IMR-90 (cell line): ENCODE data around the gene SYT2. TPM values are rescaled to one million over a fixed set of nuclear protein-coding genes. Genes with fewer than 3 reads are reported as not detected.

Experiments
- ATAC-seq: fragments of 200-7000 bp; cut with Tn5 transposase; 2 replicates; pipeline ENCODE4 v1.9.1; 2020; ENCODE audit warnings: low read depth, mild to moderate bottlenecking, moderate library complexity
- BruUV-seq: library from RNA; stranded (reverse); fragments of 400-500 nt; replicated peaks from 2 replicates; lab custom pipeline; 2021; lab: Mats Ljungman, UMichigan
- CTCF ChIA-PET: fragments of 300-600 bp; formaldehyde crosslinking; extraction: SDS; loops from one replicate; lab custom pipeline; 2021; ENCODE audit warnings: antibody characterized with exemption; lab: Yijun Ruan, JAX
- POLR2A ChIA-PET: fragments of 300-600 bp; sonication (Branson Sonifier 250); formaldehyde crosslinking; loops from one replicate; lab custom pipeline; 2022; ENCODE audit warnings: antibody characterized with exemption; ENCODE audit not compliant: unreplicated experiment; lab: Charles Lee
- DNase-seq: peaks from one replicate; pipeline ENCODE4 v3.0.0; 2013
- H2AFZ ChIP-seq: replicated peaks from 2 replicates; pipeline ENCODE3; 2013; ENCODE audit warnings: low read length, mild to moderate bottlenecking; ENCODE audit not compliant: poor library complexity
- H2AK5ac ChIP-seq: 2 replicates; pipeline ENCODE4 v1.6.1; 2013; ENCODE audit warnings: low read depth, low read length, inconsistent platforms
- H2AK9ac ChIP-seq: replicated peaks from 2 replicates; pipeline ENCODE3; 2013; ENCODE audit warnings: mild to moderate bottlenecking, low read depth, low read length, moderate library complexity; ENCODE audit not compliant: poor library complexity
- H2BK120ac ChIP-seq: 2 replicates; pipeline ENCODE4 v1.6.1; 2013; ENCODE audit warnings: low read depth, low read length, inconsistent platforms
- H2BK15ac ChIP-seq: 3 replicates; pipeline ENCODE4 v1.6.1; 2013; ENCODE audit warnings: low read depth, low read length, inconsistent platforms
- H2BK20ac ChIP-seq: 2 replicates; pipeline ENCODE4 v1.6.1; 2013; ENCODE audit warnings: low read depth, mild to moderate bottlenecking, inconsistent platforms, low read length, moderate library complexity
- H2BK5ac ChIP-seq: 2 replicates; pipeline ENCODE4 v1.6.1; 2013; ENCODE audit warnings: mild to moderate bottlenecking, low read depth, low read length, inconsistent platforms; ENCODE audit not compliant: poor library complexity, severe bottlenecking
- H3K14ac ChIP-seq: replicated peaks from 2 replicates; pipeline ENCODE4 v1.6.1; 2013; ENCODE audit warnings: low read depth, low read length, inconsistent platforms
- H3K18ac ChIP-seq: 2 replicates; pipeline ENCODE4 v1.6.1; 2013; ENCODE audit warnings: low read depth, low read length, control low read depth
- H3K23ac ChIP-seq: 2 replicates; pipeline ENCODE4 v1.6.1; 2013; ENCODE audit warnings: low read depth, low read length, inconsistent platforms
- H3K27ac ChIP-seq: 2 replicates; pipeline ENCODE4 v1.5.1; 2013; ENCODE audit warnings: mild to moderate bottlenecking, control low read depth, low read length; ENCODE audit not compliant: insufficient read depth
- H3K27me3 ChIP-seq: 2 replicates; pipeline ENCODE4 v1.6.1; 2013; ENCODE audit warnings: low read length; ENCODE audit not compliant: control insufficient read depth, insufficient read depth
- H3K36me3 ChIP-seq: 2 replicates; pipeline ENCODE4 v1.6.1; 2013; ENCODE audit warnings: low read length, mixed read lengths; ENCODE audit not compliant: control insufficient read depth, insufficient read depth
- H3K4ac ChIP-seq: 2 replicates; pipeline ENCODE4 v1.6.1; 2013; ENCODE audit warnings: low read depth, low read length, inconsistent platforms
- H3K4me1 ChIP-seq: 2 replicates; pipeline ENCODE4 v1.6.1; 2013; ENCODE audit warnings: low read length, mixed read lengths; ENCODE audit not compliant: control insufficient read depth, insufficient read depth
- H3K4me2 ChIP-seq: 2 replicates; pipeline ENCODE4 v1.6.1; 2013; ENCODE audit warnings: low read depth, mild to moderate bottlenecking, control low read depth, low read length, moderate library complexity
- H3K4me3 ChIP-seq: 2 replicates; pipeline ENCODE4 v1.5.1; 2013; ENCODE audit warnings: low read depth, mild to moderate bottlenecking, control low read depth, low read length, moderate library complexity; ENCODE audit not compliant: insufficient read depth
- H3K56ac ChIP-seq: 2 replicates; pipeline ENCODE4 v1.6.1; 2013; ENCODE audit warnings: low read length, inconsistent platforms; ENCODE audit not compliant: insufficient read depth; ENCODE audit errors: extremely low read depth
- H3K79me1 ChIP-seq, 2 experiments: 2 replicates each; pipeline ENCODE4 v1.6.1; 2013; ENCODE audit warnings: low read length in 2 of 2, inconsistent platforms in 1 of 2, low read depth in 1 of 2
- H3K9ac ChIP-seq: 2 replicates; pipeline ENCODE4 v1.6.1; 2013; ENCODE audit warnings: low read depth, low read length, control low read depth
- H3K9me1 ChIP-seq: 2 replicates; pipeline ENCODE4 v1.6.1; 2013; ENCODE audit warnings: low read length, inconsistent platforms; ENCODE audit not compliant: insufficient read depth
- H3K9me3 ChIP-seq: 2 replicates; pipeline ENCODE4 v1.6.1; 2013; ENCODE audit warnings: low read length; ENCODE audit not compliant: control insufficient read depth, insufficient read depth
- H4K20me1 ChIP-seq: 2 replicates; pipeline ENCODE4 v1.6.1; 2013; ENCODE audit warnings: low read length, inconsistent platforms; ENCODE audit not compliant: insufficient read depth
- H4K5ac ChIP-seq: 2 replicates; pipeline ENCODE4 v1.6.1; 2013; ENCODE audit warnings: mild to moderate bottlenecking, low read depth, low read length, control low read depth
- H4K8ac ChIP-seq, 2 experiments: 2 replicates each; pipeline ENCODE4 v1.6.1; 2013; ENCODE audit warnings: low read depth in 2 of 2, low read length in 2 of 2, control low read depth in 1 of 2, inconsistent platforms in 1 of 2
- H4K91ac ChIP-seq: 2 replicates; pipeline ENCODE4 v1.6.1; 2013; ENCODE audit warnings: low read depth, low read length, inconsistent platforms; ENCODE audit not compliant: insufficient read depth
- BHLHE40 ChIP-seq: fragments of 150-350 bp; IDR thresholded peaks from 2 replicates; pipeline ENCODE4 v1.6.1; 2016; ENCODE audit warnings: mild to moderate bottlenecking, low read depth, low read length
- CEBPB ChIP-seq: IDR thresholded peaks from 2 replicates; pipeline ENCODE4 v1.6.1; 2012; ENCODE audit warnings: low read depth, low read length, improper control_type of control experiment
- FOS ChIP-seq: fragments of 150-350 bp; IDR thresholded peaks from 2 replicates; pipeline ENCODE4 v1.6.1; 2016; ENCODE audit warnings: low read depth, low read length
- MAZ ChIP-seq: IDR thresholded peaks from 2 replicates; pipeline ENCODE4 v1.6.1; 2012; ENCODE audit warnings: low read depth, mild to moderate bottlenecking, low read length, improper control_type of control experiment, moderate library complexity, borderline replicate concordance
- MXI1 ChIP-seq: IDR thresholded peaks from 2 replicates; pipeline ENCODE4 v1.6.1; 2012; ENCODE audit warnings: low read depth, mild to moderate bottlenecking, low read length, moderate library complexity, borderline replicate concordance
- NFE2L2 ChIP-seq: fragments of 150-350 bp; IDR thresholded peaks from 2 replicates; pipeline ENCODE4 v1.6.1; 2016; ENCODE audit warnings: low read depth, mild to moderate bottlenecking, low read length
- POLR2A ChIP-seq: IDR thresholded peaks from 2 replicates; pipeline ENCODE4 v1.6.1; 2012; ENCODE audit warnings: mild to moderate bottlenecking, low read depth, low read length
- RAD21 ChIP-seq: IDR thresholded peaks from 2 replicates; pipeline ENCODE4 v1.6.1; 2012; ENCODE audit warnings: low read length, improper control_type of control experiment
- RCOR1 ChIP-seq: IDR thresholded peaks from 2 replicates; pipeline ENCODE4 v1.6.1; 2012; ENCODE audit warnings: mild to moderate bottlenecking, low read length, improper control_type of control experiment; ENCODE audit not compliant: insufficient replicate concordance
- RFX5 ChIP-seq: IDR thresholded peaks from 2 replicates; pipeline ENCODE4 v1.8.0; 2012; ENCODE audit warnings: low read depth, mild to moderate bottlenecking, low read length, moderate library complexity
- SMC3 ChIP-seq: fragments of 150-350 bp; IDR thresholded peaks from 2 replicates; pipeline ENCODE4 v1.6.1; 2016; ENCODE audit warnings: low read depth, mild to moderate bottlenecking, antibody characterized with exemption, low read length, moderate library complexity
- WGBS, 2 experiments: methylation state at CpG; one replicate each; pipeline versions ENCODE4 v1.1.5 to v1.1.7; 2013; ENCODE audit warnings: missing lambda C conversion rate in 2 of 2; ENCODE audit not compliant: insufficient read length in 1 of 2; ENCODE audit errors: extremely low coverage in 2 of 2; 5-methylcytosine and 5-hydroxymethylcytosine counted together
- dilution Hi-C: fragments of 300-500 bp; cut with HindIII; formaldehyde crosslinking; loops from one replicate; pipeline ENCODE4 v1.14.3; 2018; ENCODE audit warnings: low sequenced_read_pairs; ENCODE audit not compliant: unreplicated experiment
- in situ Hi-C: fragments of 300-500 bp; cut with MboI; formaldehyde crosslinking; loops from 3 replicates; pipeline ENCODE4 v1.14.3; 2019; ENCODE audit warnings: low sequenced_read_pairs, inconsistent platforms, mixed read lengths
- intact Hi-C: fragments of 100-400 bp; cut with micrococcal nuclease; formaldehyde crosslinking; loops from 2 replicates; pipeline ENCODE4 v1.10.0; 2022
- polyA plus RNA-seq, 3 experiments: library from polyadenylated mRNA; depleted of rRNA; stranded (reverse); fragments of >200 nt; gene quantifications; 2 replicates each; pipeline ENCODE4 v1.2.3, GENCODE V29; 2012; ENCODE audit warnings: low replicate concordance in 1 of 3
- total RNA-seq: library from RNA; depleted of rRNA; stranded (reverse); fragments of >200 nt; gene quantifications from 2 replicates; pipeline ENCODE4 v1.2.3, GENCODE V29; 2012
- TF ChIP-seq, protein P1 (sequence below): conservative IDR thresholded peaks from 2 replicates; pipeline ENCODE4 v1.5.1; 2012; ENCODE audit warnings: mild to moderate bottlenecking, low read depth, low read length, improper control_type of control experiment
- TF ChIP-seq, protein P2 (sequence below): fragments of 150-350 bp; IDR thresholded peaks from 2 replicates; pipeline ENCODE4 v1.6.1; 2017; ENCODE audit warnings: mild to moderate bottlenecking, antibody characterized with exemption, low read length, low read depth

SYT2 gene
- total and polyA plus RNA-seq, 2 of the 4 experiments (the other 2 are of a cell fraction): under 0.01 TPM

DNA sequence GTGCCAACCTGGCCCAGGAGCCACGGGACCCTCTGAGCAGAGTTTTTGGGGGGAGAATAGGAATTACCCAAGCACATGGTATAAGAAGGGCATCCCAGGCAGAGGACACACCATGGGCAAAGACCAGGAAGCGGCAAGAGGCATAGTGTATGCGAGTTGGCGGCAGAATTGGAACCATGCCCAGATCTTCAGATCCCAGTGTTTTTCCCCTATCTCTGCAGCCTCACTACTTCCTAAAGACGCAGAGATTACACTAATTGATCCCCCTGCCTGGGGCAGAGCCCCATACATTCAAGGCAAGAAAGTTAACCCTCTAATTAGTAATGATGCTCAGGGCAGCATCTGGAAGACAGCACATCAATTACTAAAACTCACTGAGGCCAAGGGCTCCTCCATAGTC lies 48.2 kb downstream of the SYT2 start:
- Histone ChIP-seq H3K79me1 (no peaks in the 10 kb centered on the region), H2BK120ac (no peak overlapping the region), H2AK5ac (no peak overlapping the region), H4K5ac (no peak overlapping the region), H4K8ac (no peak overlapping the region), H3K9me1 (0 out of 2 replicates have a peak, but pooled peaks cover 2% of the 10 kb centered on the region), H2AFZ (no peak overlapping the region), H3K14ac (no peak overlapping the region), H3K23ac (no peak overlapping the region), H2BK5ac (no peak overlapping the region), H3K18ac (no peak overlapping the region), H2BK15ac (no peak overlapping the region), H3K27me3 (peaks cover 47% of the 10 kb centered on the region), H3K4me1 (no peaks in the 10 kb centered on the region), H3K56ac (no peak overlapping the region), H3K9me3 (no peaks in the 10 kb centered on the region), H4K20me1 (no peaks in the 10 kb centered on the region; the same call in 1 of the 2 replicates), H3K4me2 (no peak overlapping the region), H4K91ac (no peak overlapping the region), H3K9ac (no peak overlapping the region), H3K4ac (no peak overlapping the region), H3K36me3 (no peaks in the 10 kb centered on the region), H3K4me3 (no peak overlapping the region), H2AK9ac (no peak overlapping the region), H2BK20ac (no peak overlapping the region), H3K27ac (no peak overlapping the region)
- ATAC-seq (no peak), DNase-seq (no peak)
- in situ Hi-C loops: no loop called here
- WGBS, 2 experiments: 25% methylated on average over 1 of the region's 5 CpGs; no CpG with 5 or more reads in 1 of the 2 experiments
- TF ChIP-seq RAD21 (no peak), RFX5 (no peak), SMC3 (no peak), BHLHE40 (no peak), MXI1 (no peak), RCOR1 (no peak), MAZ (no peak), CEBPB (no peak), POLR2A (no peak), NFE2L2 (no peak), FOS (no peak)
- TF ChIP-seq, protein P1, sequence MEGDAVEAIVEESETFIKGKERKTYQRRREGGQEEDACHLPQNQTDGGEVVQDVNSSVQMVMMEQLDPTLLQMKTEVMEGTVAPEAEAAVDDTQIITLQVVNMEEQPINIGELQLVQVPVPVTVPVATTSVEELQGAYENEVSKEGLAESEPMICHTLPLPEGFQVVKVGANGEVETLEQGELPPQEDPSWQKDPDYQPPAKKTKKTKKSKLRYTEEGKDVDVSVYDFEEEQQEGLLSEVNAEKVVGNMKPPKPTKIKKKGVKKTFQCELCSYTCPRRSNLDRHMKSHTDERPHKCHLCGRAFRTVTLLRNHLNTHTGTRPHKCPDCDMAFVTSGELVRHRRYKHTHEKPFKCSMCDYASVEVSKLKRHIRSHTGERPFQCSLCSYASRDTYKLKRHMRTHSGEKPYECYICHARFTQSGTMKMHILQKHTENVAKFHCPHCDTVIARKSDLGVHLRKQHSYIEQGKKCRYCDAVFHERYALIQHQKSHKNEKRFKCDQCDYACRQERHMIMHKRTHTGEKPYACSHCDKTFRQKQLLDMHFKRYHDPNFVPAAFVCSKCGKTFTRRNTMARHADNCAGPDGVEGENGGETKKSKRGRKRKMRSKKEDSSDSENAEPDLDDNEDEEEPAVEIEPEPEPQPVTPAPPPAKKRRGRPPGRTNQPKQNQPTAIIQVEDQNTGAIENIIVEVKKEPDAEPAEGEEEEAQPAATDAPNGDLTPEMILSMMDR: no peak
- TF ChIP-seq, protein P2, sequence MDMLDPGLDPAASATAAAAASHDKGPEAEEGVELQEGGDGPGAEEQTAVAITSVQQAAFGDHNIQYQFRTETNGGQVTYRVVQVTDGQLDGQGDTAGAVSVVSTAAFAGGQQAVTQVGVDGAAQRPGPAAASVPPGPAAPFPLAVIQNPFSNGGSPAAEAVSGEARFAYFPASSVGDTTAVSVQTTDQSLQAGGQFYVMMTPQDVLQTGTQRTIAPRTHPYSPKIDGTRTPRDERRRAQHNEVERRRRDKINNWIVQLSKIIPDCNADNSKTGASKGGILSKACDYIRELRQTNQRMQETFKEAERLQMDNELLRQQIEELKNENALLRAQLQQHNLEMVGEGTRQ: no peak
- no TSS peak for BruUV-seq
- ChIA-PET CTCF (no interaction called here), POLR2A (no interaction called here)
- intact Hi-C loops: no loop called here
- dilution Hi-C loops: no loop called here
